ENCODE results near the gene DCXR. TPM values are rescaled to one million over a fixed set of nuclear protein-coding genes. Genes with fewer than 3 reads are reported as not detected.

DCXR gene
- total RNA-seq, 6 donors from 2014 or later: 122 to 358 (median 211) TPM

GRCh38 chr17:82014971-82015310, 22.6 kb downstream of the DCXR start:
- Histone ChIP-seq H3K4me3 (no peak overlapping the region), H3K36me3 (peaks cover 0 to 31% (median 7%) of the 10 kb centered on the region in 4 donors), H3K27me3 (no peaks in the 10 kb centered on the region), H3K9me3 (no peaks in the 10 kb centered on the region), H3K4me1 (peaks cover 0 to 57% (median 28%) of the 10 kb centered on the region in 4 donors), H3K27ac (peak overlapping the region; percentile 21 to 91 (median 79))
- DNase-seq: peak in 1 of 2 donors; percentile 78
- WGBS, 2 donors: 81 to 91% methylated on average over 9 to 12 of the region's 13 CpGs
- TF ChIP-seq POLR2A (IDR thresholded peaks at IDR 0.05) (no peak), CTCF (IDR thresholded peaks at IDR 0.05) (no peak), POLR2AphosphoS5 (IDR thresholded peaks at IDR 0.05) (no peak), EP300 (IDR thresholded peaks at IDR 0.05) (no peak)
- no peak for ATAC-seq (ENCODE audit: low FRiP score in 2 of 2)

GRCh38 chr17:82014432-82014831, 23.1 kb downstream of the DCXR start:
- H3K36me3 ChIP-seq: peaks cover 0 to 32% (median 7%) of the 10 kb centered on the region in 4 donors
- ATAC-seq (ENCODE audit: low FRiP score in 2 of 2) (peak in 1 of 2 donors; percentile 5), DNase-seq (peak; percentile 61 to 85)
- no peaks in the 10 kb centered on the region for H3K27me3 ChIP-seq
- H3K27ac ChIP-seq: peak overlapping the region; percentile 21 to 91 (median 79)
- TF ChIP-seq POLR2A (IDR thresholded peaks at IDR 0.05) (no peak), CTCF (IDR thresholded peaks at IDR 0.05) (peak in 3 of 6 experiments; percentile 4 to 21 (median 18))
- H3K4me3 ChIP-seq: peak overlapping the region in 2 of 4 donors; percentile 12 to 18
- H3K9me3 ChIP-seq: no peaks in the 10 kb centered on the region
- WGBS, 2 donors: 57 to 67% methylated on average over 1 to 23 of the region's 23 CpGs
- H3K4me1 ChIP-seq: peaks cover 0 to 52% (median 23%) of the 10 kb centered on the region in 4 donors

GRCh38 chr17:82013772-82014321, 23.6 kb downstream of the DCXR start:
- Histone ChIP-seq H3K27ac (peak overlapping the region; percentile 75 to 91 (median 79)), H3K4me3 (peak overlapping the region in 2 of 4 donors; percentile 12 to 18), H3K4me1 (peaks cover 0 to 47% (median 20%) of the 10 kb centered on the region in 4 donors), H3K27me3 (no peaks in the 10 kb centered on the region), H3K36me3 (peaks cover 0 to 33% (median 7%) of the 10 kb centered on the region in 4 donors), H3K9me3 (no peaks in the 10 kb centered on the region)
- TF ChIP-seq CTCF (IDR thresholded peaks at IDR 0.05) (no peak), POLR2A (IDR thresholded peaks at IDR 0.05) (peak in 2 of 4 donors; percentile 26 to 79), EP300 (IDR thresholded peaks at IDR 0.05) (no peak), POLR2AphosphoS5 (IDR thresholded peaks at IDR 0.05) (peak in 1 of 2 donors; percentile 56)
- ATAC-seq (ENCODE audit: low FRiP score in 2 of 2): peak in 1 of 2 donors; percentile 56
- peak; percentile 82 to 85 for DNase-seq
- 68 to 75% methylated on average over 13 to 15 of the region's 16 CpGs for WGBS, 2 donors

GRCh38 chr17:82013341-82013740, 24.2 kb downstream of the DCXR start:
- peaks cover 0 to 28% (median 7%) of the 10 kb centered on the region in 4 donors for H3K36me3 ChIP-seq
- H3K27me3 ChIP-seq: no peaks in the 10 kb centered on the region
- WGBS, 2 donors: 56% methylated on average over 9 to 19 of the region's 22 CpGs
- DNase-seq: peak in 1 of 2 donors; percentile 86
- peak overlapping the region; percentile 75 to 91 (median 79) for H3K27ac ChIP-seq
- no peaks in the 10 kb centered on the region for H3K9me3 ChIP-seq
- TF ChIP-seq POLR2A (IDR thresholded peaks at IDR 0.05) (no peak), CTCF (IDR thresholded peaks at IDR 0.05) (no peak), EP300 (IDR thresholded peaks at IDR 0.05) (no peak), POLR2AphosphoS5 (IDR thresholded peaks at IDR 0.05) (no peak)
- H3K4me3 ChIP-seq: peak overlapping the region in 2 of 4 donors; percentile 12 to 18
- no peak for ATAC-seq (ENCODE audit: low FRiP score in 2 of 2)
- H3K4me1 ChIP-seq: peaks cover 0 to 45% (median 20%) of the 10 kb centered on the region in 4 donors

All from upper lobe of left lung (tissue), 6 donors.